Liver (tissue), 9 donors: ENCODE results near the gene SMIM36. TPM values are rescaled to one million over a fixed set of nuclear protein-coding genes. Genes with fewer than 3 reads are reported as not detected.

ENCODE experiments used
- DNase-seq: peaks from one replicate; pipeline ENCODE4 v3.0.0-alpha.2; 2017; ENCODE audit warnings: low spot score
- H3K27ac ChIP-seq, 2 donors: one replicate each; pipeline ENCODE4 v1.7.0; 2013; ENCODE audit warnings: inconsistent platforms in 2 of 2, low read length in 2 of 2, control low read depth in 1 of 2, low read depth in 1 of 2, mild to moderate bottlenecking in 1 of 2
- H3K27me3 ChIP-seq, 4 donors: one replicate each; pipeline versions ENCODE4 v1.6.1 to v1.7.0; 2013; ENCODE audit warnings: low read length in 3 of 4, inconsistent platforms in 1 of 4, mild to moderate bottlenecking in 1 of 4, moderate library complexity in 1 of 4; ENCODE audit not compliant: control insufficient read depth in 4 of 4, insufficient read depth in 4 of 4
- H3K36me3 ChIP-seq, 4 donors: one replicate each; pipeline versions ENCODE4 v1.6.1 to v1.7.0; 2013; ENCODE audit warnings: low read length in 3 of 4, mild to moderate bottlenecking in 3 of 4, low read depth in 1 of 4, moderate library complexity in 1 of 4; ENCODE audit not compliant: control insufficient read depth in 4 of 4, insufficient read depth in 3 of 4
- H3K4me1 ChIP-seq, 4 donors: one replicate each; pipeline versions ENCODE4 v1.6.1 to v1.7.0; 2013; ENCODE audit warnings: low read length in 3 of 4, mild to moderate bottlenecking in 3 of 4, moderate library complexity in 1 of 4; ENCODE audit not compliant: control insufficient read depth in 4 of 4, insufficient read depth in 4 of 4
- H3K4me3 ChIP-seq, 3 donors: one replicate each; pipeline versions ENCODE4 v1.6.1 to v1.7.0; 2013; ENCODE audit warnings: low read length in 3 of 3, control low read depth in 1 of 3, low read depth in 1 of 3, mild to moderate bottlenecking in 1 of 3
- H3K9ac ChIP-seq, 2 donors: one replicate each; pipeline ENCODE4 v1.7.0; 2013; ENCODE audit warnings: low read length in 2 of 2, mild to moderate bottlenecking in 2 of 2, moderate library complexity in 2 of 2, control low read depth in 1 of 2, low read depth in 1 of 2
- H3K9me3 ChIP-seq, 4 donors: one replicate each; pipeline versions ENCODE4 v1.6.1 to v1.7.0; 2013; ENCODE audit warnings: low read length in 3 of 4; ENCODE audit not compliant: control insufficient read depth in 4 of 4
- ATF3 ChIP-seq: IDR thresholded peaks from 2 replicates; pipeline ENCODE4 v1.6.1; 2016; ENCODE audit warnings: antibody characterized with exemption
- CTCF ChIP-seq: fragments of 150-350 bp; IDR thresholded peaks from 2 replicates; pipeline ENCODE4 v1.5.1; 2017; ENCODE audit warnings: improper control_type of control experiment, low read depth, low read length; ENCODE audit not compliant: missing input control
- EGR1 ChIP-seq, 2 donors: IDR thresholded peaks; 2 replicates each; pipeline ENCODE4 v1.6.1; 2016 to 2018; ENCODE audit warnings: antibody characterized with exemption in 2 of 2, low read depth in 2 of 2
- FOXA1 ChIP-seq: IDR thresholded peaks from 2 replicates; pipeline ENCODE4 v1.6.1; 2016; ENCODE audit warnings: antibody characterized with exemption
- FOXA2 ChIP-seq: IDR thresholded peaks from 2 replicates; pipeline ENCODE4 v1.6.1; 2016; ENCODE audit warnings: antibody characterized with exemption
- GABPA ChIP-seq, 2 donors: IDR thresholded peaks in 1 of 2; conservative IDR thresholded peaks in 1 of 2; 2 replicates each; pipeline ENCODE4 v1.6.1; 2016; ENCODE audit warnings: antibody characterized with exemption in 2 of 2, mild to moderate bottlenecking in 1 of 2, moderate library complexity in 1 of 2
- HNF4A ChIP-seq, 2 donors: conservative IDR thresholded peaks; 2 replicates each; pipeline ENCODE4 v1.6.1; 2016; ENCODE audit warnings: antibody characterized with exemption in 2 of 2, mild to moderate bottlenecking in 2 of 2
- HNF4G ChIP-seq: IDR thresholded peaks from 2 replicates; pipeline ENCODE4 v1.6.1; 2016; ENCODE audit warnings: antibody characterized with exemption
- JUND ChIP-seq, 2 donors: IDR thresholded peaks; 2 replicates each; pipeline ENCODE4 v1.6.1; 2016; ENCODE audit warnings: antibody characterized with exemption in 2 of 2
- MAX ChIP-seq: IDR thresholded peaks from 2 replicates; pipeline ENCODE4 v1.6.1; 2016; ENCODE audit warnings: antibody characterized with exemption
- NR2F2 ChIP-seq: IDR thresholded peaks from 2 replicates; pipeline ENCODE4 v1.6.1; 2016; ENCODE audit warnings: antibody characterized with exemption
- RAD21 ChIP-seq, 2 donors: IDR thresholded peaks; 2 replicates each; pipeline ENCODE4 v1.6.1; 2016; ENCODE audit warnings: antibody characterized with exemption in 2 of 2, mild to moderate bottlenecking in 2 of 2
- REST ChIP-seq: IDR thresholded peaks from 2 replicates; pipeline ENCODE4 v1.6.1; 2016; ENCODE audit warnings: antibody characterized with exemption, mild to moderate bottlenecking
- RXRA ChIP-seq, 2 donors: IDR thresholded peaks; 2 replicates each; pipeline ENCODE4 v1.6.1; 2017 to 2018; ENCODE audit warnings: antibody characterized with exemption in 2 of 2, mild to moderate bottlenecking in 1 of 2
- SP1 ChIP-seq: IDR thresholded peaks from 2 replicates; pipeline ENCODE4 v1.6.1; 2018; ENCODE audit warnings: antibody characterized with exemption, mild to moderate bottlenecking
- TAF1 ChIP-seq: conservative IDR thresholded peaks from 2 replicates; pipeline ENCODE4 v1.6.1; 2016; ENCODE audit warnings: antibody characterized with exemption, mild to moderate bottlenecking
- YY1 ChIP-seq: IDR thresholded peaks from 2 replicates; pipeline ENCODE4 v1.6.1; 2016; ENCODE audit warnings: antibody characterized with exemption, mild to moderate bottlenecking
- ZBTB33 ChIP-seq: IDR thresholded peaks from 2 replicates; pipeline ENCODE4 v1.6.1; 2016; ENCODE audit warnings: antibody characterized with exemption
- whole genome bisulfite sequencing: extraction: QIAGEN DNeasy Blood & Tissue Kit; methylation state at CpG from one replicate; pipeline ENCODE4 v1.1.7; 2013; 5-methylcytosine and 5-hydroxymethylcytosine counted together
- polyA plus RNA-seq, 2 donors: library from polyadenylated mRNA; stranded (reverse) in 1 of 2; unstranded in 1 of 2; fragments of 200-250 nt in 1 of 2; fragments of >200 nt in 1 of 2; fragmentation: Nextera tagmentation in 1 of 2; extraction: Ambion mirVana in 1 of 2; gene quantifications; one replicate each; pipeline versions ENCODE4 v1.2.1 to v1.2.3, GENCODE V29; 2013 to 2015
- total RNA-seq, 2 donors: library from RNA; depleted of rRNA; stranded (reverse); fragments of >200 nt; gene quantifications; one replicate each; pipeline ENCODE4 v1.2.3, GENCODE V29; 2014
- donor health status: healthy.
- donor health status: healthy.
- donor health status: healthy.
- donor health status: healthy.
- donor health status: healthy.

Gene SMIM36
- total and polyA plus RNA-seq, 4 donors: not detected

GRCh38 chr17:55411463-55411855, 99.8 kb downstream of the SMIM36 start:
- peak overlapping the region in 1 of 2 donors; percentile 40 for H3K27ac ChIP-seq
- no peaks in the 10 kb centered on the region for H3K27me3 ChIP-seq
- peaks cover 4 to 27% (median 16%) of the 10 kb centered on the region in 4 donors for H3K4me1 ChIP-seq
- peaks cover 2 to 24% (median 12%) of the 10 kb centered on the region in 4 donors for H3K36me3 ChIP-seq
- no peak overlapping the region for H3K4me3 ChIP-seq
- no peaks in the 10 kb centered on the region for H3K9me3 ChIP-seq
- TF ChIP-seq REST (no peak), NR2F2 (no peak), TAF1 (no peak), YY1 (no peak), ZBTB33 (no peak), CTCF (no peak), MAX (no peak), RXRA (IDR thresholded peaks at IDR 0.05) (no peak), EGR1 (IDR thresholded peaks at IDR 0.05; ENCODE audit: low read depth in 2 of 2) (no peak), GABPA (IDR thresholded peaks at IDR 0.05 in 1 of 2, conservative IDR thresholded peaks at IDR 0.05 in 1 of 2) (no peak), JUND (IDR thresholded peaks at IDR 0.05) (no peak), HNF4A (conservative IDR thresholded peaks at IDR 0.05) (no peak), RAD21 (IDR thresholded peaks at IDR 0.05) (no peak), ATF3 (no peak), HNF4G (no peak), FOXA2 (no peak), FOXA1 (no peak), SP1 (no peak)
- no peak overlapping the region for H3K9ac ChIP-seq
- DNase-seq: no peak
- WGBS: 93% methylated on average over 1 of the region's 1 CpG
